Activated naive CD4-positive, alpha-beta T cell treated with anti-CD3 and anti-CD28 coated beads, Interleukin-2, amount 50 U/mL, for 16 hours (primary cell): Measurements from ENCODE around the gene GIPC2.
"Not testable (repeated sequence)": the region's sequence is repeated elsewhere in the genome, so short reads cannot be mapped to it uniquely, and the experiment has no call there.

Experiments
- DNase-seq: peaks from one replicate; pipeline ENCODE4 v3.0.0-alpha.2; 2020

Gene GIPC2

GRCh38 chr1:78101514-78101913, 55.7 kb downstream of the GIPC2 start:
- no peak for DNase-seq

- no peak for DNase-seq
These were observed 56.3 kb downstream of the GIPC2 start for GRCh38 chr1:78102082-78102481.

- DNase-seq = no peak
These were observed 57.1 kb downstream of the GIPC2 start for GRCh38 chr1:78102916-78103315.

- no peak for DNase-seq
These were observed 58.6 kb downstream of the GIPC2 start for GRCh38 chr1:78104322-78104721.

GRCh38 chr1:78109659-78110058, 63.9 kb downstream of the GIPC2 start:
- DNase-seq = not testable (repeated sequence)

- DNase-seq = no peak
These were observed 67.6 kb downstream of the GIPC2 start for GRCh38 chr1:78113156-78113916.

GRCh38 chr1:78114034-78114956, 68.5 kb downstream of the GIPC2 start:
- peak; percentile 51 for DNase-seq

- DNase-seq = not testable (repeated sequence)
These were observed 74.7 kb downstream of the GIPC2 start for GRCh38 chr1:78120485-78120884.

- DNase-seq = no peak
These were observed 75.9 kb downstream of the GIPC2 start for GRCh38 chr1:78121710-78122109.

- DNase-seq = no peak
These were observed 76.6 kb downstream of the GIPC2 start for GRCh38 chr1:78122389-78122788.

GRCh38 chr1:78126506-78126905, 80.7 kb downstream of the GIPC2 start:
- DNase-seq = no peak

- DNase-seq = no peak
These were observed 86.6 kb downstream of the GIPC2 start for GRCh38 chr1:78132174-78132947.

- no peak for DNase-seq
These were observed 87.2 kb downstream of the GIPC2 start for GRCh38 chr1:78132948-78133322.

- no peak for DNase-seq
These were observed 90.9 kb downstream of the GIPC2 start for GRCh38 chr1:78136680-78137079.

GRCh38 chr1:78141531-78142231, 95.9 kb downstream of the GIPC2 start:
- DNase-seq = no peak

- no peak for DNase-seq
These were observed 97.0 kb downstream of the GIPC2 start for GRCh38 chr1:78142736-78143135.

GRCh38 chr1:78143152-78143551, 97.4 kb downstream of the GIPC2 start:
- DNase-seq = no peak

- DNase-seq = no peak
These were observed 97.9 kb downstream of the GIPC2 start for GRCh38 chr1:78143673-78144072.

- DNase-seq = peak; percentile 17
These were observed 99.4 kb downstream of the GIPC2 start for GRCh38 chr1:78145105-78145580.

- no peak for DNase-seq
These were observed 100.5 kb downstream of the GIPC2 start for GRCh38 chr1:78146205-78146771.

- DNase-seq = no peak
These were observed 101.3 kb downstream of the GIPC2 start for GRCh38 chr1:78147031-78147430.

GRCh38 chr1:78153092-78153736, 107.4 kb downstream of the GIPC2 start:
- no peak for DNase-seq
